Fibroblast of skin of right quadriceps (primary cell): ENCODE results near the gene LAGE3.

Source experiments
- DNase-seq: peaks from one replicate; pipeline ENCODE4 v3.0.0-alpha.2; 2013

The LAGE3 gene

GRCh38 chrX:154473683-154474082 lies 5.4 kb downstream of the LAGE3 start:
- no peak for DNase-seq

GRCh38 chrX:154472685-154473632 lies 6.1 kb downstream of the LAGE3 start:
- DNase-seq, result no peak

GRCh38 chrX:154471839-154472684 lies 7.0 kb downstream of the LAGE3 start:
- no peak for DNase-seq

GRCh38 chrX:154470914-154471568 lies 8.0 kb downstream of the LAGE3 start:
- no peak for DNase-seq

GRCh38 chrX:154470434-154470833 lies 8.6 kb downstream of the LAGE3 start:
- no peak for DNase-seq

GRCh38 chrX:154469880-154470279 lies 9.2 kb downstream of the LAGE3 start:
- no peak for DNase-seq

- no peak for DNase-seq
Measured at GRCh38 chrX:154469114-154469513, 10.0 kb downstream of the LAGE3 start.

- no peak for DNase-seq
Measured at GRCh38 chrX:154468217-154468616, 10.9 kb downstream of the LAGE3 start.

- no peak for DNase-seq
Measured at GRCh38 chrX:154467556-154467955, 11.5 kb downstream of the LAGE3 start.

GRCh38 chrX:154466907-154467306 lies 12.2 kb downstream of the LAGE3 start:
- no peak for DNase-seq

- DNase-seq, result no peak
Measured at GRCh38 chrX:154466036-154466435, 13.0 kb downstream of the LAGE3 start.

GRCh38 chrX:154465601-154466000 lies 13.5 kb downstream of the LAGE3 start:
- no peak for DNase-seq

- no peak for DNase-seq
Measured at GRCh38 chrX:154464806-154465365, 14.2 kb downstream of the LAGE3 start.

- DNase-seq, result no peak
Measured at GRCh38 chrX:154463611-154464220, 15.4 kb downstream of the LAGE3 start.

GRCh38 chrX:154462396-154462795 lies 16.7 kb downstream of the LAGE3 start:
- no peak for DNase-seq

GRCh38 chrX:154460326-154460725 lies 18.8 kb downstream of the LAGE3 start:
- no peak for DNase-seq

- DNase-seq, result no peak
Measured at GRCh38 chrX:154459832-154460231, 19.2 kb downstream of the LAGE3 start.

- DNase-seq, result peak; percentile 4
Measured at GRCh38 chrX:154458954-154459778, 19.9 kb downstream of the LAGE3 start.

GRCh38 chrX:154458116-154458953 lies 20.7 kb downstream of the LAGE3 start, which contains the start of gene PLXNA3:
TSS of gene PLXNA3 (plus strand) at chrX:154458281. CDS start at chrX:154460184, 1,903 bp downstream.
- DNase-seq, result peak; percentile 48

GRCh38 chrX:154457491-154458115 lies 21.5 kb downstream of the LAGE3 start:
- peak; percentile 30 for DNase-seq
